AG10803 (cell line): ENCODE measurements around the gene APBA2.

Experiments used
- DNase-seq: peaks from one replicate; pipeline ENCODE4 v3.0.0; 2010; ENCODE audit warnings: low read depth
- H3K4me3 ChIP-seq: 2 replicates; pipeline ENCODE4 v1.5.1; 2011; ENCODE audit warnings: mild to moderate bottlenecking, low read length, control low read depth
- CTCF ChIP-seq: conservative IDR thresholded peaks from 2 replicates; pipeline ENCODE4 v1.5.1; 2011; ENCODE audit warnings: mild to moderate bottlenecking, low read length, control low read depth, inconsistent platforms

Gene APBA2

GRCh38 chr15:28915041-28915810 lies 29.5 kb downstream of the APBA2 start:
- H3K4me3 ChIP-seq = no peak overlapping the region
- DNase-seq = no peak
- TF ChIP-seq CTCF = no peak

GRCh38 chr15:28915935-28916334 lies 30.2 kb downstream of the APBA2 start:
- DNase-seq = no peak
- H3K4me3 ChIP-seq = no peak overlapping the region
- no peak for TF ChIP-seq CTCF

GRCh38 chr15:28917791-28918140 lies 32.0 kb downstream of the APBA2 start:
- DNase-seq = no peak
- no peak for TF ChIP-seq CTCF
- no peak overlapping the region for H3K4me3 ChIP-seq

GRCh38 chr15:28918141-28918983 lies 32.6 kb downstream of the APBA2 start:
- TF ChIP-seq CTCF = no peak
- no peak overlapping the region for H3K4me3 ChIP-seq
- DNase-seq = no peak

GRCh38 chr15:28919201-28919635 lies 33.4 kb downstream of the APBA2 start:
- no peak for DNase-seq

More at GRCh38 chr15:28919201-28919635, 33.4 kb downstream of the APBA2 start:
- H3K4me3 ChIP-seq = no peak overlapping the region
- no peak for TF ChIP-seq CTCF
